IMR-90 (cell line): Measurements from ENCODE around the gene DACH1. TPM values are rescaled to one million over a fixed set of nuclear protein-coding genes. Genes with fewer than 3 reads are reported as not detected.

ENCODE experiments used
- ATAC-seq: fragments of 200-7000 bp; cut with Tn5 transposase; 2 replicates; pipeline ENCODE4 v1.9.1; 2020; ENCODE audit warnings: low read depth, mild to moderate bottlenecking, moderate library complexity
- BruUV-seq: library from RNA; stranded (reverse); fragments of 400-500 nt; replicated peaks from 2 replicates; lab custom pipeline; 2021; lab: Mats Ljungman, UMichigan
- CTCF ChIA-PET: fragments of 300-600 bp; formaldehyde crosslinking; extraction: SDS; loops from one replicate; lab custom pipeline; 2021; ENCODE audit warnings: antibody characterized with exemption; lab: Yijun Ruan, JAX
- POLR2A ChIA-PET: fragments of 300-600 bp; sonication (Branson Sonifier 250); formaldehyde crosslinking; loops from one replicate; lab custom pipeline; 2022; ENCODE audit warnings: antibody characterized with exemption; ENCODE audit not compliant: unreplicated experiment; lab: Charles Lee
- DNase-seq: peaks from one replicate; pipeline ENCODE4 v3.0.0; 2013
- H2AFZ ChIP-seq: replicated peaks from 2 replicates; pipeline ENCODE3; 2013; ENCODE audit warnings: low read length, mild to moderate bottlenecking; ENCODE audit not compliant: poor library complexity
- H2AK5ac ChIP-seq: 2 replicates; pipeline ENCODE4 v1.6.1; 2013; ENCODE audit warnings: low read depth, low read length, inconsistent platforms
- H2AK9ac ChIP-seq: replicated peaks from 2 replicates; pipeline ENCODE3; 2013; ENCODE audit warnings: mild to moderate bottlenecking, low read depth, low read length, moderate library complexity; ENCODE audit not compliant: poor library complexity
- H2BK120ac ChIP-seq: 2 replicates; pipeline ENCODE4 v1.6.1; 2013; ENCODE audit warnings: low read depth, low read length, inconsistent platforms
- H2BK15ac ChIP-seq: 3 replicates; pipeline ENCODE4 v1.6.1; 2013; ENCODE audit warnings: low read depth, low read length, inconsistent platforms
- H2BK20ac ChIP-seq: 2 replicates; pipeline ENCODE4 v1.6.1; 2013; ENCODE audit warnings: low read depth, mild to moderate bottlenecking, inconsistent platforms, low read length, moderate library complexity
- H2BK5ac ChIP-seq: 2 replicates; pipeline ENCODE4 v1.6.1; 2013; ENCODE audit warnings: mild to moderate bottlenecking, low read depth, low read length, inconsistent platforms; ENCODE audit not compliant: poor library complexity, severe bottlenecking
- H3K14ac ChIP-seq: replicated peaks from 2 replicates; pipeline ENCODE4 v1.6.1; 2013; ENCODE audit warnings: low read depth, low read length, inconsistent platforms
- H3K18ac ChIP-seq: 2 replicates; pipeline ENCODE4 v1.6.1; 2013; ENCODE audit warnings: low read depth, low read length, control low read depth
- H3K23ac ChIP-seq: 2 replicates; pipeline ENCODE4 v1.6.1; 2013; ENCODE audit warnings: low read depth, low read length, inconsistent platforms
- H3K27ac ChIP-seq: 2 replicates; pipeline ENCODE4 v1.5.1; 2013; ENCODE audit warnings: mild to moderate bottlenecking, control low read depth, low read length; ENCODE audit not compliant: insufficient read depth
- H3K27me3 ChIP-seq: 2 replicates; pipeline ENCODE4 v1.6.1; 2013; ENCODE audit warnings: low read length; ENCODE audit not compliant: control insufficient read depth, insufficient read depth
- H3K36me3 ChIP-seq: 2 replicates; pipeline ENCODE4 v1.6.1; 2013; ENCODE audit warnings: low read length, mixed read lengths; ENCODE audit not compliant: control insufficient read depth, insufficient read depth
- H3K4ac ChIP-seq: 2 replicates; pipeline ENCODE4 v1.6.1; 2013; ENCODE audit warnings: low read depth, low read length, inconsistent platforms
- H3K4me1 ChIP-seq: 2 replicates; pipeline ENCODE4 v1.6.1; 2013; ENCODE audit warnings: low read length, mixed read lengths; ENCODE audit not compliant: control insufficient read depth, insufficient read depth
- H3K4me2 ChIP-seq: 2 replicates; pipeline ENCODE4 v1.6.1; 2013; ENCODE audit warnings: low read depth, mild to moderate bottlenecking, control low read depth, low read length, moderate library complexity
- H3K4me3 ChIP-seq: 2 replicates; pipeline ENCODE4 v1.5.1; 2013; ENCODE audit warnings: low read depth, mild to moderate bottlenecking, control low read depth, low read length, moderate library complexity; ENCODE audit not compliant: insufficient read depth
- H3K56ac ChIP-seq: 2 replicates; pipeline ENCODE4 v1.6.1; 2013; ENCODE audit warnings: low read length, inconsistent platforms; ENCODE audit not compliant: insufficient read depth; ENCODE audit errors: extremely low read depth
- H3K79me1 ChIP-seq, 2 experiments: 2 replicates each; pipeline ENCODE4 v1.6.1; 2013; ENCODE audit warnings: low read length in 2 of 2, inconsistent platforms in 1 of 2, low read depth in 1 of 2
- H3K9ac ChIP-seq: 2 replicates; pipeline ENCODE4 v1.6.1; 2013; ENCODE audit warnings: low read depth, low read length, control low read depth
- H3K9me1 ChIP-seq: 2 replicates; pipeline ENCODE4 v1.6.1; 2013; ENCODE audit warnings: low read length, inconsistent platforms; ENCODE audit not compliant: insufficient read depth
- H3K9me3 ChIP-seq: 2 replicates; pipeline ENCODE4 v1.6.1; 2013; ENCODE audit warnings: low read length; ENCODE audit not compliant: control insufficient read depth, insufficient read depth
- H4K20me1 ChIP-seq: 2 replicates; pipeline ENCODE4 v1.6.1; 2013; ENCODE audit warnings: low read length, inconsistent platforms; ENCODE audit not compliant: insufficient read depth
- H4K5ac ChIP-seq: 2 replicates; pipeline ENCODE4 v1.6.1; 2013; ENCODE audit warnings: mild to moderate bottlenecking, low read depth, low read length, control low read depth
- H4K8ac ChIP-seq, 2 experiments: 2 replicates each; pipeline ENCODE4 v1.6.1; 2013; ENCODE audit warnings: low read depth in 2 of 2, low read length in 2 of 2, control low read depth in 1 of 2, inconsistent platforms in 1 of 2
- H4K91ac ChIP-seq: 2 replicates; pipeline ENCODE4 v1.6.1; 2013; ENCODE audit warnings: low read depth, low read length, inconsistent platforms; ENCODE audit not compliant: insufficient read depth
- CTCF ChIP-seq: conservative IDR thresholded peaks from 2 replicates; pipeline ENCODE4 v1.5.1; 2012; ENCODE audit warnings: mild to moderate bottlenecking, low read depth, low read length, improper control_type of control experiment
- MAFK ChIP-seq: IDR thresholded peaks from 2 replicates; pipeline ENCODE4 v1.6.1; 2012; ENCODE audit warnings: low read depth, low read length, improper control_type of control experiment
- NFE2L2 ChIP-seq: fragments of 150-350 bp; IDR thresholded peaks from 2 replicates; pipeline ENCODE4 v1.6.1; 2016; ENCODE audit warnings: low read depth, mild to moderate bottlenecking, low read length
- RAD21 ChIP-seq: IDR thresholded peaks from 2 replicates; pipeline ENCODE4 v1.6.1; 2012; ENCODE audit warnings: low read length, improper control_type of control experiment
- SMC3 ChIP-seq: fragments of 150-350 bp; IDR thresholded peaks from 2 replicates; pipeline ENCODE4 v1.6.1; 2016; ENCODE audit warnings: low read depth, mild to moderate bottlenecking, antibody characterized with exemption, low read length, moderate library complexity
- WGBS, 2 experiments: methylation state at CpG; one replicate each; pipeline versions ENCODE4 v1.1.5 to v1.1.7; 2013; ENCODE audit warnings: missing lambda C conversion rate in 2 of 2; ENCODE audit not compliant: insufficient read length in 1 of 2; ENCODE audit errors: extremely low coverage in 2 of 2; 5-methylcytosine and 5-hydroxymethylcytosine counted together
- dilution Hi-C: fragments of 300-500 bp; cut with HindIII; formaldehyde crosslinking; loops from one replicate; pipeline ENCODE4 v1.14.3; 2018; ENCODE audit warnings: low sequenced_read_pairs; ENCODE audit not compliant: unreplicated experiment
- in situ Hi-C: fragments of 300-500 bp; cut with MboI; formaldehyde crosslinking; loops from 3 replicates; pipeline ENCODE4 v1.14.3; 2019; ENCODE audit warnings: low sequenced_read_pairs, inconsistent platforms, mixed read lengths
- intact Hi-C: fragments of 100-400 bp; cut with micrococcal nuclease; formaldehyde crosslinking; loops from 2 replicates; pipeline ENCODE4 v1.10.0; 2022
- polyA plus RNA-seq, 3 experiments: library from polyadenylated mRNA; depleted of rRNA; stranded (reverse); fragments of >200 nt; gene quantifications; 2 replicates each; pipeline ENCODE4 v1.2.3, GENCODE V29; 2012; ENCODE audit warnings: low replicate concordance in 1 of 3
- total RNA-seq: library from RNA; depleted of rRNA; stranded (reverse); fragments of >200 nt; gene quantifications from 2 replicates; pipeline ENCODE4 v1.2.3, GENCODE V29; 2012

The DACH1 gene
- total and polyA plus RNA-seq, 2 of the 4 experiments (the other 2 are of a cell fraction) = not detected

GRCh38 chr13:71879129-71879535 is 12.1 kb upstream of the DACH1 start:
- Histone ChIP-seq H3K27ac (no peak overlapping the region), H4K8ac (no peak overlapping the region), H3K79me1 (no peaks in the 10 kb centered on the region), H3K27me3 (no peaks in the 10 kb centered on the region), H2BK20ac (no peak overlapping the region), H2BK120ac (no peak overlapping the region), H3K36me3 (no peaks in the 10 kb centered on the region), H3K4me1 (no peaks in the 10 kb centered on the region), H3K9me1 (no peaks in the 10 kb centered on the region), H4K91ac (no peak overlapping the region), H2AFZ (no peak overlapping the region), H4K5ac (no peak overlapping the region), H3K18ac (no peak overlapping the region), H2AK5ac (no peak overlapping the region), H3K4me2 (no peak overlapping the region), H2BK5ac (no peak overlapping the region), H4K20me1 (no peaks in the 10 kb centered on the region), H3K23ac (no peak overlapping the region), H3K9me3 (no peaks in the 10 kb centered on the region), H3K9ac (no peak overlapping the region), H3K4ac (no peak overlapping the region), H2BK15ac (no peak overlapping the region), H3K56ac (no peak overlapping the region), H2AK9ac (no peak overlapping the region), H3K4me3 (no peak overlapping the region), H3K14ac (no peak overlapping the region)
- ChIA-PET CTCF (interaction anchor here (0.6 to 2.2 kb wide), 7 partner anchors 11 to 916 kb away, joined by 3 to 14 read pairs (median 4); no protein-coding TSS in a partner anchor), POLR2A (no interaction called here)
- no TSS peak for BruUV-seq
- dilution Hi-C loops = no loop called here
- in situ Hi-C loops = loop anchor here (10.0 kb wide), 1 partner anchor 554 kb away; no protein-coding TSS in a partner anchor
- ATAC-seq = peak; percentile 78
- TF ChIP-seq CTCF = peak; percentile 55
- peak; percentile 51 for TF ChIP-seq RAD21
- peak; percentile 52 for TF ChIP-seq SMC3
- no peak for TF ChIP-seq MAFK
- no peak for TF ChIP-seq NFE2L2
- DNase-seq = peak; percentile 27
- intact Hi-C loops = loop anchor here (1.0 to 5.0 kb wide), 4 partner anchors 559 to 918 kb away; no protein-coding TSS in a partner anchor
- no CpG with 5 or more reads among the region's 3 CpGs for WGBS, 2 experiments
